ENCODE data around the gene SOST. TPM values are rescaled to one million over a fixed set of nuclear protein-coding genes. Genes with fewer than 3 reads are reported as not detected.

Gene SOST
- total and polyA plus RNA-seq, 3 experiments from 2014 or later = not detected

DNA sequence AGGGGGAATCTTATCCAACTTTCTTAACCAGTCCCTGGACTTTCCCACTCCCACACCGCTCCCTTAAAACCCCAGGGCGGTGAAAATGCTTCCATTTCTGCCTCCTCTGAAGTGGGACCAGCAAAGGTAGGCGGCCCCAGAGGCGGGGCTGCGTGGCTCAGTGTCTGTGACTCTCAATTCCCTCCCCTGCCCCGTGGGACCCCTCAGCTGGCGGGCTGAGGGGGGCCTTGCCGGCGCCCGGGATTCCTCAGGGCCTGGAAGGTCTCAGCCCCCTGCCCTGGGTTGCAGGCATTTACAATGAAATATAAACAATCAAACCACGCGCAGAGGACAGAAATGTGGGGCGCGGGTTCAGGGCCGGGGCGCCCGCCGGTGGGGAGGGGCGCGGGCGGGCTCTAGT, 3.6 kb downstream of the SOST start:
- H3K27me3 ChIP-seq (ENCODE audit: insufficient read depth, low read length, poor library complexity, severe bottlenecking) = peaks cover 6% of the 10 kb centered on the region
- H3K9me3 ChIP-seq (ENCODE audit: low read length) = no peaks in the 10 kb centered on the region
- DNase-seq = no peak
- H3K36me3 Mint-ChIP-seq = no peaks in the 10 kb centered on the region
- no peak overlapping the region for H3K27ac Mint-ChIP-seq
- no peak overlapping the region for H3K4me3 ChIP-seq (ENCODE audit: low read length)
- CTCF ChIA-PET = interaction anchor here (1.2 to 13.1 kb wide), 3 partner anchors 10 to 58 kb away, joined by 3 to 335 read pairs (median 25); no protein-coding TSS in a partner anchor
- H3K4me1 ChIP-seq (ENCODE audit: insufficient read depth, low read length) = no peaks in the 10 kb centered on the region
- POLR2A ChIA-PET = no interaction called here
- no peaks in the 10 kb centered on the region for H3K36me3 ChIP-seq (ENCODE audit: insufficient read depth, low read length)
- peaks cover 6 to 9% (median 9%) of the 10 kb centered on the region in 3 donors for H3K4me1 Mint-ChIP-seq
- H3K4me3 Mint-ChIP-seq = no peak overlapping the region
- H3K27me3 Mint-ChIP-seq = peaks cover 24 to 63% of the 10 kb centered on the region in 2 donors
- H3K27ac ChIP-seq (ENCODE audit: low read depth, low read length) = no peak overlapping the region
- no peaks in the 10 kb centered on the region for H3K9me3 Mint-ChIP-seq

DNA sequence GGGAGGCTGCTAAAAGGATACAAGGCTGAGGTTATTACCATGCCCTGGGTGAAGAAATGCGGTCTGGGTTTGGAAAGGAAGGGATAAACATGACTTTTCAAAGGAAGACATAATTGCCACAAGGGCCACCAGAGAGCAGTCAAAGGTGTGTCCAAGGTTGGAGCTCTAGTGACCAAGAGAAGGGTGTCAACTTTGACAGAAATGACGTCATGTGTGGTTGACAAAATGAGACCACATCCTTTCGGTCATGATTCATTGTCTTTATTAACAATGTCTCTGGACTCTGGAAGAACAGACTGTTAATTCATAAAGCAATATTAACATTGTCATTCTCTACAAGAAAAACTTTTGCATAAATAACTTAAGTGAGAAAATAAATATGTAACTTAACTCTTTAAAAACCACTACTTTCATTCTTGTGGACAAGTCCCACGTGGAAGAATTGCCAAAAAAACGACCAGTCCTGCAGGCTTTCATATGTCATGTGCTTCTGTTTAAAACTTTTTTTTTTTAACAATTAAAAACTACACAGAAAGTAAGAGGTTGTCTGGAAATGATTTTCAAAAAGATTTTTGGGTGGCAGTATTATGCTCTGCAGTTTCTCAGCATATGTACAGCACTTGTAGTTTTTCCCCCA, 5.0 kb downstream of the SOST start:
- H3K9me3 ChIP-seq (ENCODE audit: low read length) = no peaks in the 10 kb centered on the region
- H3K27me3 Mint-ChIP-seq = peaks cover 24 to 69% of the 10 kb centered on the region in 2 donors
- no peak for DNase-seq
- H3K4me1 ChIP-seq (ENCODE audit: insufficient read depth, low read length) = no peaks in the 10 kb centered on the region
- H3K4me3 ChIP-seq (ENCODE audit: low read length) = no peak overlapping the region
- ChIA-PET POLR2A (no interaction called here), CTCF (interaction anchor here (1.5 to 4.8 kb wide), 3 partner anchors 13 to 52 kb away, joined by 3 to 25 read pairs (median 5); no protein-coding TSS in a partner anchor)
- no peaks in the 10 kb centered on the region for H3K9me3 Mint-ChIP-seq
- peaks cover 6 to 9% (median 9%) of the 10 kb centered on the region in 3 donors for H3K4me1 Mint-ChIP-seq
- H3K27ac Mint-ChIP-seq = peak overlapping the region in 1 of 8 donors; percentile 27
- H3K4me3 Mint-ChIP-seq = no peak overlapping the region
- no peaks in the 10 kb centered on the region for H3K36me3 ChIP-seq (ENCODE audit: insufficient read depth, low read length)
- H3K27ac ChIP-seq (ENCODE audit: low read depth, low read length) = no peak overlapping the region
- H3K27me3 ChIP-seq (ENCODE audit: insufficient read depth, low read length, poor library complexity, severe bottlenecking) = peaks cover 6% of the 10 kb centered on the region
- H3K36me3 Mint-ChIP-seq = no peaks in the 10 kb centered on the region

DNA sequence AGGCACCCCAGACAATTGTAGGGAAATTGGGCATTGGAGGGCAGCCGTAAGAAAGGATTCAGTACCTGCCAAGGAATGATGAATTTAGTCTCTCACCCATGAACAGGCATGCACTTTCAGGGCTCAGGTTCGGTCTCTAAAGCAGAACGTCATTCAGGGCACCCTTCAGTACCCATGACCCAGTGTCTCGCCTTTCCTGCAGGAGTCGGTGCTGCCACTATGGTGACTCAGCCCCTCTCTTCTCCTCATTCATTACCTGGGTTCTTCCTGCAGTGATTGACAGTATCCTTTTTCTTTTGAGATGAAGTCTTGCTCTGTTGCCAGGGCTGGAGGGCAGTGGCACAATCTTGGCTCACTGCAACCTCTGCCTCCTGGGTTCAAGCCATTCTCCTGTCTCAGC, 8.4 kb downstream of the SOST start:
- H3K9me3 Mint-ChIP-seq = no peaks in the 10 kb centered on the region
- H3K4me1 Mint-ChIP-seq = peaks cover 4 to 6% (median 5%) of the 10 kb centered on the region in 3 donors
- ChIA-PET CTCF (interaction anchor here (1.3 kb wide), 1 partner anchor 11 kb away, joined by 4 read pairs; no protein-coding TSS in a partner anchor), POLR2A (no interaction called here)
- Histone ChIP-seq H3K4me3 (ENCODE audit: low read length) (no peak overlapping the region), H3K27ac (ENCODE audit: low read depth, low read length) (no peak overlapping the region), H3K27me3 (ENCODE audit: insufficient read depth, low read length, poor library complexity, severe bottlenecking) (peaks cover 14% of the 10 kb centered on the region), H3K36me3 (ENCODE audit: insufficient read depth, low read length) (no peaks in the 10 kb centered on the region), H3K4me1 (ENCODE audit: insufficient read depth, low read length) (no peaks in the 10 kb centered on the region), H3K9me3 (ENCODE audit: low read length) (no peaks in the 10 kb centered on the region)
- DNase-seq = no peak
- peaks cover 17 to 67% of the 10 kb centered on the region in 2 donors for H3K27me3 Mint-ChIP-seq
- no peak overlapping the region for H3K4me3 Mint-ChIP-seq
- no peaks in the 10 kb centered on the region for H3K36me3 Mint-ChIP-seq
- peak overlapping the region in 1 of 8 donors; percentile 78 for H3K27ac Mint-ChIP-seq

DNA sequence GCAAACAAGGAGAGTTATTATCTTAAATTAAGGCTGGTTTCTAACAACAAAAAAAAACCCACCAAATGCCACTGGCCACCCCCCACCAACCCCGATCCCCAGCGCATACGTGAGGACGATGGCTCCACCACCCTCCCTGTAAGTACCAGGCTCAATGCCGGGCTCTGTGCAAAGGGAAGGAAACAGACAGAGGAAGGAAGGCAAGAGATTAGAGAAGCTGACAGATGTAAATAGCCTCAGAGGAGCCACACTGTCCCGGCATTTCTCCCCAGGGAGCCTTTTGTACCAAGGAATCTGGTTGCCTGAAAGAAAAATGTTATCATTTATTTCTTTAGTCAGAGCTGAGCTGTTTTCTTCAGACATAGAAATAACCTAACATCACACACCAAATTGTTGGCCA, 13.1 kb downstream of the SOST start:
- CTCF ChIA-PET = interaction anchor here (1.1 kb wide), 1 partner anchor 72 kb away, joined by 3 read pairs; no protein-coding TSS in a partner anchor
- H3K36me3 ChIP-seq (ENCODE audit: insufficient read depth, low read length) = no peaks in the 10 kb centered on the region
- H3K9me3 ChIP-seq (ENCODE audit: low read length) = no peaks in the 10 kb centered on the region
- DNase-seq = no peak
- peaks cover 8% of the 10 kb centered on the region for H3K27me3 ChIP-seq (ENCODE audit: insufficient read depth, low read length, poor library complexity, severe bottlenecking)
- Mint-ChIP-seq H3K4me1 (no peaks in the 10 kb centered on the region), H3K9me3 (no peaks in the 10 kb centered on the region), H3K36me3 (no peaks in the 10 kb centered on the region), H3K27ac (no peak overlapping the region), H3K27me3 (peaks cover 25 to 67% of the 10 kb centered on the region in 2 donors), H3K4me3 (no peak overlapping the region)
- no peaks in the 10 kb centered on the region for H3K4me1 ChIP-seq (ENCODE audit: insufficient read depth, low read length)
- no peak overlapping the region for H3K4me3 ChIP-seq (ENCODE audit: low read length)
- POLR2A ChIA-PET = no interaction called here
- H3K27ac ChIP-seq (ENCODE audit: low read depth, low read length) = no peak overlapping the region

DNA sequence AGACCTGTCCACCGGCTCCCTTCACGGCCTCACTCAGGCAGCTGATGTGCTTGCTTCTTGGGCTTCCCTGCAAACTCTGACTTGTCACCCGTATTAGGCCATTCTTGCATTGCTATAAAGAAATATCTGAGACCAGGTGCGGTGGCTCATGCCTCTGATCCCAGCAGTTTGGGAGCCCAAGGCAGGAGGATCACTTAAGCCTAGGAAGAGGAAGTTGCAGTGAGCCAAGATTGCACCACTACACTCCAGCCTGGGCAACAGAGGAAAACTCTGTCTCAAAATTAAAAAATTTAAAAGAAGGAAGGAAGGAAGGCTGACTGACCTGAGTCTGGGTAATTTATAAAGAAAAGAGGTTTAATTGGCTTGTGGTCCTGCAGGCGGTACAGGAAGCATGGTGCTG, 17.0 kb downstream of the SOST start:
- Mint-ChIP-seq H3K4me1 (no peaks in the 10 kb centered on the region), H3K9me3 (no peaks in the 10 kb centered on the region), H3K27me3 (peaks cover 20 to 67% of the 10 kb centered on the region in 2 donors), H3K36me3 (no peaks in the 10 kb centered on the region), H3K27ac (no peak overlapping the region), H3K4me3 (no peak overlapping the region)
- H3K27ac ChIP-seq (ENCODE audit: low read depth, low read length) = no peak overlapping the region
- no peaks in the 10 kb centered on the region for H3K4me1 ChIP-seq (ENCODE audit: insufficient read depth, low read length)
- POLR2A ChIA-PET = no interaction called here
- CTCF ChIA-PET = interaction anchor here (1.2 kb wide), 1 partner anchor 24 kb away, joined by 3 read pairs; no protein-coding TSS in a partner anchor
- no peak for DNase-seq
- no peaks in the 10 kb centered on the region for H3K9me3 ChIP-seq (ENCODE audit: low read length)
- H3K36me3 ChIP-seq (ENCODE audit: insufficient read depth, low read length) = no peaks in the 10 kb centered on the region
- no peak overlapping the region for H3K4me3 ChIP-seq (ENCODE audit: low read length)
- peaks cover 8% of the 10 kb centered on the region for H3K27me3 ChIP-seq (ENCODE audit: insufficient read depth, low read length, poor library complexity, severe bottlenecking)

DNA sequence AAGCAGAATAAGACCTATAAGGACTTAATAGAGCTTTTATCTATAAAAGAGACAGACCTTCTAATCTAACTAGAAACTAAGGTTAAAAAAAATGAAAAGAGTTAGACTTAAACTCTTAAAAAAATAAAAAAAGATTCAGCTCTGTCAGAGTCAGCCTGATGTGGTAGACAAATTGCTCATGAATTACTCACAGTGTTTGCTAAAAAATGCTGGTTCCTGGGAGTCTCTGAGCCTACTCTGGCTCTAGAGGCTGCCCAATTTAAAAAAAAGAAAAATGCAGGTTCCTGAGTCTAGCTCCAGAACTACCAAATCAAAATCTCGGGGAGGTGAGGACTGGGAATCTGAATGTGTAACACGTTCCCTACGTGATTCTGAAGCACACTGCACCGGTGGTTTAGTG, 18.1 kb downstream of the SOST start:
- Histone ChIP-seq H3K27ac (ENCODE audit: low read depth, low read length) (no peak overlapping the region), H3K4me1 (ENCODE audit: insufficient read depth, low read length) (no peaks in the 10 kb centered on the region), H3K36me3 (ENCODE audit: insufficient read depth, low read length) (no peaks in the 10 kb centered on the region), H3K9me3 (ENCODE audit: low read length) (no peaks in the 10 kb centered on the region), H3K27me3 (ENCODE audit: insufficient read depth, low read length, poor library complexity, severe bottlenecking) (no peaks in the 10 kb centered on the region), H3K4me3 (ENCODE audit: low read length) (no peak overlapping the region)
- CTCF ChIA-PET = interaction anchor here (1.4 kb wide), 2 partner anchors 46 to 67 kb away, joined by 3 to 4 read pairs; no protein-coding TSS in a partner anchor
- Mint-ChIP-seq H3K27me3 (peaks cover 16 to 58% of the 10 kb centered on the region in 2 donors), H3K4me1 (no peaks in the 10 kb centered on the region), H3K36me3 (no peaks in the 10 kb centered on the region), H3K4me3 (no peak overlapping the region), H3K9me3 (no peaks in the 10 kb centered on the region), H3K27ac (no peak overlapping the region)
- no peak for DNase-seq
- POLR2A ChIA-PET = no interaction called here

DNA sequence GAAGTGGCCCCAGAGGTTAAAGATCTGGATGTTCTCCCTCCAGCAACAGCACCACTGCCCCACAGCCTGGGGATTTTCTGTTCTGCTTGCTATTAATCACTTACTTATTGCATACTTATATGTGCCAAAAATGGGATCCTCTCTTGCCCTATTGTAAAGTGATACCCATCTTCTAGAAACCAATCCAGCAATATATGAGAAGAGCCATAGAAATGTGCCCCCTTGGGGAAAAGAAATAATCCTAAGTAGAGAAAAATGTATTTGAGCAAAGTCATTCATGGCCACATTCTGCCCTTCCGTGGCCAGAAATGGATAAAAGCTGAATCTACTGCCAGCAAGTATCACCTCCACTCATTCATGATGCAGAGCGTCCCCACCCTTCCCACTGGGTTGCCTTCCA, 20.9 kb downstream of the SOST start:
- Histone ChIP-seq H3K9me3 (ENCODE audit: low read length) (no peaks in the 10 kb centered on the region), H3K36me3 (ENCODE audit: insufficient read depth, low read length) (no peaks in the 10 kb centered on the region), H3K4me3 (ENCODE audit: low read length) (no peak overlapping the region), H3K27me3 (ENCODE audit: insufficient read depth, low read length, poor library complexity, severe bottlenecking) (no peaks in the 10 kb centered on the region), H3K27ac (ENCODE audit: low read depth, low read length) (no peak overlapping the region), H3K4me1 (ENCODE audit: insufficient read depth, low read length) (no peaks in the 10 kb centered on the region)
- Mint-ChIP-seq H3K9me3 (no peaks in the 10 kb centered on the region), H3K4me3 (no peak overlapping the region), H3K27ac (no peak overlapping the region), H3K4me1 (no peaks in the 10 kb centered on the region), H3K36me3 (no peaks in the 10 kb centered on the region), H3K27me3 (peaks cover 4 to 42% of the 10 kb centered on the region in 2 donors)
- ChIA-PET POLR2A (no interaction called here), CTCF (interaction anchor here (0.7 kb wide), 1 partner anchor 30 kb away, joined by 3 read pairs; no protein-coding TSS in a partner anchor)
- no peak for DNase-seq

DNA sequence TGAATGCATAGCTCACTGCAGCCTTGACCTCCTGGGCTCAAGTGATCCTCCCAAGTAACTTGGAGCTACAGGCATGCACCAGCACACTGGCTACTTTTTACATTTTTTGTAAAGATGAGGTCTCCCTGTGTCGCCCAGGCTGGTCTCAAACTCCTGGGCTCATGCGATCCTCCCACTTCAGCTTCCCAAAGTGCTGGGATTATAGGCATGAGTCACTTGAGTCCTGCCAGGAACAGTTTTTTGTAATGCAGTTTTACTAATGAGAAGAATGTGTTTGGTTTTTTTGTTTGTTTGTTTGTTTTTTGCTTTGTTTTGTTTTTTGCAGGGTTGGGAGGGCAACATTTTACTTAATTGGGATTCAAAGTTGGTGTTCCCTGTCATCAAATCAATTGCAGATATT, 22.2 kb downstream of the SOST start:
- H3K9me3 ChIP-seq (ENCODE audit: low read length) = no peaks in the 10 kb centered on the region
- CTCF ChIA-PET = interaction anchor here (1.2 to 1.4 kb wide), 2 partner anchors 12 to 24 kb away, joined by 3 to 4 read pairs; no protein-coding TSS in a partner anchor
- no peak overlapping the region for H3K27ac ChIP-seq (ENCODE audit: low read depth, low read length)
- H3K4me1 ChIP-seq (ENCODE audit: insufficient read depth, low read length) = no peaks in the 10 kb centered on the region
- no peak for DNase-seq
- Mint-ChIP-seq H3K36me3 (no peaks in the 10 kb centered on the region), H3K27ac (no peak overlapping the region), H3K4me1 (no peaks in the 10 kb centered on the region), H3K9me3 (no peaks in the 10 kb centered on the region), H3K4me3 (no peak overlapping the region), H3K27me3 (peaks cover 4 to 35% of the 10 kb centered on the region in 2 donors)
- no peaks in the 10 kb centered on the region for H3K27me3 ChIP-seq (ENCODE audit: insufficient read depth, low read length, poor library complexity, severe bottlenecking)
- no peaks in the 10 kb centered on the region for H3K36me3 ChIP-seq (ENCODE audit: insufficient read depth, low read length)
- POLR2A ChIA-PET = no interaction called here
- no peak overlapping the region for H3K4me3 ChIP-seq (ENCODE audit: low read length)

Measured in CD8-positive, alpha-beta memory T cell (primary cell).